ENCODE measurements around the gene IGSF21.

Gene IGSF21

GRCh38 chr1:18278946-18279345 is 171.3 kb downstream of the IGSF21 start:
- no peak for DNase-seq

- no peak for DNase-seq
Observed at GRCh38 chr1:18279351-18280074, 171.9 kb downstream of the IGSF21 start.

GRCh38 chr1:18280956-18281355 is 173.4 kb downstream of the IGSF21 start:
- no peak for DNase-seq

GRCh38 chr1:18282851-18283600 is 175.4 kb downstream of the IGSF21 start:
- no peak for DNase-seq

- no peak for DNase-seq
Observed at GRCh38 chr1:18283601-18284385, 176.2 kb downstream of the IGSF21 start.

GRCh38 chr1:18284805-18285537 is 177.4 kb downstream of the IGSF21 start:
- no peak for DNase-seq

- DNase-seq = no peak
Observed at GRCh38 chr1:18285538-18285924, 177.9 kb downstream of the IGSF21 start.

- no peak for DNase-seq
Observed at GRCh38 chr1:18288722-18289121, 181.1 kb downstream of the IGSF21 start.

- DNase-seq = no peak
Observed at GRCh38 chr1:18289597-18289996, 182.0 kb downstream of the IGSF21 start.

GRCh38 chr1:18290740-18291412 is 183.3 kb downstream of the IGSF21 start:
- no peak for DNase-seq

GRCh38 chr1:18292531-18292930 is 184.9 kb downstream of the IGSF21 start:
- no peak for DNase-seq

- no peak for DNase-seq
Observed at GRCh38 chr1:18293291-18293690, 185.7 kb downstream of the IGSF21 start.

- DNase-seq = no peak
Observed at GRCh38 chr1:18294437-18295176, 187.0 kb downstream of the IGSF21 start.

- no peak for DNase-seq
Observed at GRCh38 chr1:18297896-18298648, 190.5 kb downstream of the IGSF21 start.

- DNase-seq = no peak
Observed at GRCh38 chr1:18299441-18300338, 192.1 kb downstream of the IGSF21 start.

- no peak for DNase-seq
Observed at GRCh38 chr1:18300376-18300775, 192.8 kb downstream of the IGSF21 start.

- DNase-seq = no peak
Observed at GRCh38 chr1:18302788-18303413, 195.3 kb downstream of the IGSF21 start.

- DNase-seq = no peak
Observed at GRCh38 chr1:18304151-18304869, 196.7 kb downstream of the IGSF21 start.
